DMS53 (cell line): ENCODE data around the gene PARD3.

Experiments used
- DNase-seq: peaks from one replicate; lab custom pipeline; 2025; lab: John Stamatoyannopoulos, UW

The PARD3 gene

DNA sequence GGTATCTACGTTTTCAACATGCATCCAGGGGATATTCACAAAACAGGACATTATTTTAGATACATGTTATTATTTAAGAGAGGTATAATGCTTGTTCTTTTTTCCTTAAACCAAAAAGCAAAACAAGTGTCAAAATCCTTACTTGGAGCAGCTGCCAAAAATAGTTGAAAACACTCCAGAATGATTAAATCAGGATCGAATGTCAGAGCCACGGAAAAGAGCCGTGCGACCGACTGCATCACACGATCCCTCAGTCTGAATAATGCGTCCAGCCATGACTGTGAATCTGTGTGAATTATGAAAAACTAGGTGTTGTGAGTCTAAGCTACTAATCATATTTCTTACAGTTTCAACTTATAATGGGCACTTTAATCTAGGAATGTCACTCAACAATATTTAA is 126.0 kb downstream of the PARD3 start:
- no peak for DNase-seq

- no peak for DNase-seq
These were observed 127.5 kb downstream of the PARD3 start for GRCh38 chr10:34687434-34688210.

DNA sequence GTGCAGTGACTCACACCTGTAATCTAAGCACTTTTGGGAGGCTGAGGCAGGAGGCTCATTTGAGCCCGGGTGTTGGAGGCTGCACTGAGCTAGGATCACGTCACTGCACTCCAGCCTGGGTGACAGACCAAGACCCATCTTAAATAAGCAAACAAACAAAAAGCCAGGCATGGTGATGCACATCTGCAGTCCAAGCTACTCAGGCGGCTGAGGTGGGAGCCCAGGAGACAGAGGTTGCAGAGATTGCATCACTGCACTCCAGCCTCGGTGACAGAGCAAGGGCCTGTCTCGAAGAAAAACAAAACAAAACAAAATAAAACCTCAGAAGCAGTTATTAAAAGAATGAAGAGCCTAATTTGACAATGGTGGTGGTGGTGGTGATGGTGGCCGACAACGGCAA is 132.5 kb downstream of the PARD3 start:
- DNase-seq: no peak

DNA sequence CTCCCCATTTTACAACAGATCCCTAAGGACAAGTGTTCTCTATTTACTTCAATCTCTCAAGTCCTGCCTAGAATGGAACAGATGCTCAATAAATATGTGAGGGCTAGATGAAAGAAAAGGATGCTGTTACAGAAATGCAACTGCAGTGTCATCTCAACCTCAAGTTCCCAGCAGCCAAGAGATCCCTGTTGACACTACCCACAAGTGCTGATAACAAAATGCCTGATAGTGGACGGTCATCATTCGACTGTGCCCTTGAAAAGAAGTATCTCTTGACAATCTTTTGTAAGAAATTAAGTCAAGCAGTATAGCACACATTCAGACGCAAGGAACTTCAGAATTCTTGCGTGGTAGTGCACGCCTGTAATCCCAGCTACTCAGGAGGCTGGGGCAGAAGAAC is 133.2 kb downstream of the PARD3 start:
- DNase-seq: no peak

GRCh38 chr10:34679177-34679576 is 135.9 kb downstream of the PARD3 start:
- DNase-seq: no peak

- DNase-seq: no peak
These were observed 137.5 kb downstream of the PARD3 start for GRCh38 chr10:34677591-34677990.

- DNase-seq: no peak
These were observed 138.0 kb downstream of the PARD3 start for GRCh38 chr10:34677132-34677531.

DNA sequence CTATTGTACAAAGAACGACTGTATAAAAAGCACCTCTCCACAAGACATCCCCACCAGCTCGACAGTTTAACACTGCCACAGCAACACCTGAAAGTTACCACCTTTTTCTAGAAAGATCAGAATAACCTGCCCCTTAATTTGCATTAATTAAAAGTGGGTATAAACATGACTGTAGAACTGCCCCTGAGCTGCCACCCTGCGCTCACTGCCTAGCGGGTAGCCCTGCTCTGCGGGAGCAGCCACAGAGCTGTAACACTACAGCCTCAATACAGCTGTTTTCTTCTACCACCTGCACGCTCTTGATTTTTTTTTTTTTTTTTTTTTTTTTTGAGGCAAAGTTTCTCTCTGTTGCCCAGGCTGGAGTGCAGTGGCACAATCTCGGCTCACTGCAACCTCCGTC is 140.9 kb downstream of the PARD3 start:
- DNase-seq: no peak

DNA sequence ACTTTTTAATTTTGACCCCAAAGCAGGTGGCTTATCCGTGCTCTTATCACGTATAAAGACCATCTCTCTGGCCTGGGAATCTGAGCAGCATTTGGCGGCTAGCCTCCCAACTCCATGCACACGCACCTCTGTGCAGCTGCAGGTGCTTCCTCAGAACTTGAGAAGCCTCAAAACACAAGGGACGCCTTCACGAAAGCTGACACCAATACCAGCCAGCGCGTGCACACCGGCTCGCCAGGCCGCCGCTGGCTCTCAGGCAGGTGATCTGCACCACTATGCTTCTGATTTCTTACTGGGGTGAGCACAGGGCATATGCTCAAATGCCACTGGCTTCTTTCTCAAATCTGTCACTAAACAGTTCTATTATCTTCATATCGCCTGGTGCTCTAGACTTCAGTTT is 145.0 kb downstream of the PARD3 start:
- no peak for DNase-seq

DNA sequence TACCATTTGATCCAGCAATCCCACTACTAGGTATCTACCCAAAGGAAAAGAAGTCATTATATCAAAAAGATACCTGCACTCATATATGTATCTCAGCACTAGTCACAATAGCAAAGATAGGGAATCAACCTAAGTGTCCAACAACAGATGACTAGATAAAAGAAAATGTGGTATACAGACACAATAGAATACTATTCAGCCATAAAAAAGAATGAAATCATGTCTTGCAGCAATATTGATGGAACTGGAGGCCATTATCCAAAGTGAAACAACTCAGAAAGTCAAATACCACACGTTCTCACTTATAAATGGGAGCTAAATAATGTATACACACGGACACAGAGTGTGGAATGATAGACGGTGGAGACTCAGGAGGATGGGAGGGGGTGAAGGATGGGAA is 146.0 kb downstream of the PARD3 start:
- DNase-seq: no peak

DNA sequence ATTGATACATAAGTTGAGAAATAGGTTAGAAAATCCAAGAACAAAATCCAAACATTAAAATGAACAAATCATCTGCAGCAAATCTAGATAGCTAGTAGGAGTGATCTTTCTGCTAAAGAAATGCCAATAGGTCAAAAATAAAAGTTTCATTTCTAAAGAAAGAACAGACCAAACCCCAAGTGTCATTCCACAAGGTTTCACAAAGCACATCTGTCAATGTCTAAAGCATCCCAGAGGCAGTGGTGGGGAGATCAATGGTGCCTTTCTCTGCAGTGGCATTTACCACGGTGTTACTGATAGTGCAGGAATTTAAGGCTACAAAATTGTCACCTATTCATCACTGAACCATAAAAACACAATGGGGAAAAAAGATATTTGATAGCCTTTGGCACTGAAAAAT is 147.9 kb downstream of the PARD3 start:
- DNase-seq: no peak

- peak; percentile 27 for DNase-seq
These were observed 148.9 kb downstream of the PARD3 start for GRCh38 chr10:34666008-34666704.

DNA sequence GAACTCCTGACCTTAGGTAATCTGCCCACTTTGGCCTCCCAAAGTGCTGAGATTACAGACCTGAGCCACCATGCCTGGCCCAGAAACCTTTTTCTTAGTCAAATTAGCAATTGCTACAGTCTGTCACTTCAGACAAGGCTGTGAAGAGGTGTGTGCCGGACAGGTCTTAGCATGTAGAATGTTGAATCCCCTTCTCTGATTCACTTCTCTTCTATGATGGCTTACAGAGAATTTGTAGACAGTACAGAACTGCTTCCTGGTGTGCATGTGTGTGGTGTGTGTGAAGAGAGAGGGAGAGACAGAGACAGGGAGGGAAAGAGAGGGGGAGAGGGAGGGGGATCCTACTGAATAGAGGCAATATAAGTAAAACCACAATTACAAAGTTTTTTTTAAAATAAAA is 150.4 kb downstream of the PARD3 start:
- no peak for DNase-seq

DNA sequence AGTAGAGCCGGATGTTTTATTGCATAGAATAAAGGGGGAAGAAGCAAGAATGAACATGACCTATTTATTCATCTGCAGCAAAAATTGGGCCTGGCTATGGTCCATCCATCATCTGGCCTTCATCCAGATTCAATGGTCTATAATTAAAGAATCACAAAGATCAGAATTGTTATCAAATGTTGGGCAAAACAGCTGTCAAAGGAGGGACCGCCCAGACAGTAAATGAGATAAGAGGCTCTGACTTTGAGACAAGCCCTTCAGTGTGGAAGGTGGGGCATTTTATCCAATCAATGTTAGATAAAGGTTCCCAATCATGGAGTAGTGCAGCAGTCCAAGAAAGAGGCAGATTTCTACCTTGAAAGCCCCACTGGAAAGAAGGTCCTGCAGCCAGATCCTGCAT is 153.5 kb downstream of the PARD3 start:
- no peak for DNase-seq

GRCh38 chr10:34658934-34659333 is 156.2 kb downstream of the PARD3 start:
- no peak for DNase-seq

- no peak for DNase-seq
These were observed 158.4 kb downstream of the PARD3 start for GRCh38 chr10:34656661-34657060.

- peak; percentile 81 for DNase-seq
These were observed 159.6 kb downstream of the PARD3 start for GRCh38 chr10:34655286-34656170.

DNA sequence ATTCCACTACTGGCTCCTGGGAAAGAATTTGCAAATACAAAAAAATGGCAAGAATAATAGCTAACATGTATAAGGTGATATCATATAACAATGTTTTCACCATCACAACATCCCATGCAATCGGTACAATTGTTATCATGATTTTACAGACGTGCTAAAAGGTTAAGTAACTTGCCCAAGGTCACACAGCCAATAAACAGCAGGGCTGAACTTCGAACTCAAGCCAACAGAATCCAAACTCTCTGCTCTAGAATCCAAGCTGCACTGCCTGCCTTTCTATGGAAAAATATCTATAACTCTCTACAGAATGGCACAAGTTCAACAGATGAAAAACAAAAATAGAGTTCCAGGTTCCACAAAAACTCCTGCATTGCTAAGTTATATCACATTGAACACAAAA is 160.9 kb downstream of the PARD3 start:
- no peak for DNase-seq

- DNase-seq: no peak
These were observed 161.6 kb downstream of the PARD3 start for GRCh38 chr10:34653530-34653929.

- DNase-seq: no peak
These were observed 163.5 kb downstream of the PARD3 start for GRCh38 chr10:34651416-34652195.

DNA sequence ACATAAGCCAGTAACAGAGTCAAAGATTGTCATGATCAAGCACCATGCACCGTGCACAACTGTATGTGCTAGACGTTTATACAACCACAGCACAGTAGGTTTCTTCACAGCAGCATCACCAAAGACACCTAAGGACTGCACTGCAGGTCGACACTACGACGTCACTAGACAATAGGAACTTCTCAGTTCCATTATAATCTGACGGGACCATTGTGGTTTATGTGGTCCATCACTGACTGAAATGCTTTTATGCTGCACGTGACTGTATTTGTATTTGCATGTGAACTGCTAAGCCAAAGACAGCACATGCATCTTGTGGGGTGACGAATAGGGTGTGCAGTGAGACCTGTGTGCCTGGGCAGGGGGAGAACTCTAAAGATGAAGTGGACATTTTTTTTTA is 164.9 kb downstream of the PARD3 start:
- DNase-seq: no peak

GRCh38 chr10:34649385-34649784 is 165.7 kb downstream of the PARD3 start:
- no peak for DNase-seq
